HG03565 (cell line): Measurements from ENCODE around the gene JAG1.
"Not testable (repeated sequence)": the region's sequence is repeated elsewhere in the genome, so short reads cannot be mapped to it uniquely, and the experiment has no call there.

Experiments used
- ATAC-seq: cut with Tn5 transposase; IDR thresholded peaks from one replicate; pipeline ENCODE4 v1.9.1; 2021; ENCODE audit warnings: mild to moderate bottlenecking, moderate library complexity; ENCODE audit not compliant: unreplicated experiment

Gene JAG1

DNA sequence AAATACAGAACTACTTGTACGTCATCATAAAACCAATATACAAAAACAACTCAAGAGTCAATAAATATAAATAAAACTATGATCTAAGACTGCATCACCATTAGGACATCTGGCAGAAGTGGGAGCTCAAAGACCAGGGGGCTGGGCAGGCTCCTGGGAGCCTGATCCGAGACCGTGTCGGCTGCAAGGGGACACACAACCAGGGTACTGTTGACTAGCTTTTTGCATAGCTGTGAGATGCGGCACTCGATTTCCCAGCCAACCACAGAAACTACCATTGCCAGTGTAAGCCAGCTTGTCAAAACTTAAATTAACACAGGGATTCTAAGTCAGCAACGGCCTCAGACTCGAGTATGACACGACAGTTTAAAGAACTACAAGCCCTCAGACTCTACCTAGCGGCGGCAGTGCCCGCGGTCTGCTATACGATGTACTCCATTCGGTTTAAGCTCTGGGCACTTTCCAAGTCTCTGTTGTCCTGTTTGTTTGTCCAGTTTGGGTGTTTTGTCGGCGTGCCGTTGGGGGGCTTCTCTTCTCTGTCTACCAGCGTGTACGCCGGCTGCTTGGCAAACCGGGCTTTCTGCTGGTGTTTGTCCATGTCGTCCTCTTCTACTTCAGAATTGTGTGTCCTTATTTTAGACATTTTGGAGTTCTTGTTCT lies 34.6 kb downstream of the JAG1 start:
- no peak for ATAC-seq

DNA sequence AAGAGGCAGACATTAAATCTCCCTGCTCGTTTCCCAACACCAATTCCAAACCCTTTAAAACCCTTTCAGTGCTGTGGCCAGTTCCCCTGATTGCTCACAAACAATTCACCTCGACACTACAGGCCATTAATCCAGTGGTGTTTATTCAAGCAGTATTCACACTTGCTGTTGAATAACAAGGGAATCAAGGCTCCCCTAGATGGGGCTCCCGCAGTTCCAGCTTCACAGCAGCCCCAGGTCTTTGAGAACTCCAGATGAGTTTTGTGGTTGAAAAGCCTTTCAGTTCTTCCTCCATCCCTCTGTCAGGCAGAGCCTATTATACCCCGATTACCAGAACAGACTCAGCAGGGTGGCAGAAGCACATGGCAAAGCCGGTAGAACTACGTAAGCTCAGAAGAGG lies 36.2 kb downstream of the JAG1 start:
- ATAC-seq, result no peak

DNA sequence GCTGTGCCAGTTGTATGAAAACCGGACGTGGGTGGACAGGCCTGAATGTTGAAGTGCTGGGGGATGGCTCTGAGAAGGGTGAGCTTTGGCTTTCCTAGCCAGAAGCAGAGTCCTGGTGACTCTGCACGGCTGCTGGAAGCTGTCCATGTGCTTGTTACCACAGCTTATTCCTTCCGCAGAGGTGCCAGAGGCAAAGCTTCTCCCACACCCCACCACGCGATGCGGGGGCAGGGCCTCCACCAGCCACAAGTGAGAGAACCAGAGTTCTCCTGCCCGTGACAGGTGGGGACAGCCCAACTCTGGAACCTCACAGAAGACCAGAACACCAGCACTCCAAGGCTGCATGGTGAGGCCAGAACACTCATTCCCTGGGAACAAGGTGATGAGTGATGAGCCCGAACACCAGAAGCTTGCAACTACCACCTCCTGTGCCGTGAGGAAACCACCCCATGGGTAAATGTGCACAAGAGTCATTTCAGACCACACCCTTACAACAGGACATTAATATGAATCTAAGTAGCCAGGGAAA lies 36.7 kb downstream of the JAG1 start:
- no peak for ATAC-seq

DNA sequence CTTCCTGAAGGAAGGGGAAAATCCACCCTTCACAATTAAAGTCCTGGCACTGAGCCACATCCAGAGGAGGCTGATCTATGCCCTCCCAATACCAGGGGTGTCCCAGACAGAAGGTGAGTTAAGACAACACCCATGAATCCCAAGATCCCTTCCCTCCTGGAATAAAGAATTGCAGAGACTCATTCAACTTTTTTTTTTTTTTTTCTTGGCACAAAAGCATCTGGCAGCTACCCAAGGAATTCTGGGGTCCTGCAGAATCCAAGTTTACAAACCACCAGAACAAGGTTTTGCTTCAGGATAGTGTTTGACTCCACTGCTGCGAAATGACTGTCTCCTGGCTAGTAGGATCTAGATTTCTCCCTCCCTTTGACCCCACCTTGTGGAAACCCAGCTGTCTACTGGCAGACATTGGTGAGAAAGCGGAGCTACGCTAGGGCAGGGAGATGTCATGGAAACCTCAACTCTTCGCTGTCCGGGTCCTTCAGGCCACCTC lies 37.4 kb downstream of the JAG1 start:
- no peak for ATAC-seq

DNA sequence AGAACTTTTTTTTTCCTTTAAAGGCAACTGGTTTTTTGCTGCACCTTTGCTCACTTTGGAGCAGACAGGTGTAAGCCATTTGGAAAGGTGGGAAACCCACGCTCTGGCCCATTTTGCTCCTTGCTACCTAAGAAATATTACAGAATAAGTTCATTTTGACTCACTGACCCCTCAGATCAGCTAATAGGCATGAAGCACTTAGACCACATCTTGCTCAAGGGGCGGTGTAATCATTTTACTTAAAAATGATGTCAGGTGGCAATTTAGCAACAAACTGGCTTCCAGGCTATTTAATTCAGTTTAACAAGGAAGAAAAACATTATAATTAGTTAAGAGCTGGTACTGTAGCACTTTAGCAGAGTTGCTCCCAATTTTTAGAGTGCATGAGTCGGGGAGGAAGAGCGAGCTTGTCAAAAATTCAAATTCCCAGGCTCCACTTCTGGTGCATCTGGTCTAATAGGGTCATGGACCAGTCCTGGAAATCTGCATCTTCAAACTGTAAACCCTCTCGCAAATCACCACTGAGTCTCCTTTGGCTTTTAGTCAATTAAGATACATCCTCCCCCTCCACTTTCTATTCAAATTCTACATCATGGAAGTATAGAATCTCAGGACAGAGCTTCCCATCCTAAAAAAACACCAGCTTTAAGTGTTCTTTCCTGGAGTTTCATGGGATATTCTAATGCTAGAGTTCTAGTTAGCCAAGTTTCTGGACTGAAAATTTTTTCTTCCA lies 38.2 kb downstream of the JAG1 start:
- ATAC-seq, result no peak

DNA sequence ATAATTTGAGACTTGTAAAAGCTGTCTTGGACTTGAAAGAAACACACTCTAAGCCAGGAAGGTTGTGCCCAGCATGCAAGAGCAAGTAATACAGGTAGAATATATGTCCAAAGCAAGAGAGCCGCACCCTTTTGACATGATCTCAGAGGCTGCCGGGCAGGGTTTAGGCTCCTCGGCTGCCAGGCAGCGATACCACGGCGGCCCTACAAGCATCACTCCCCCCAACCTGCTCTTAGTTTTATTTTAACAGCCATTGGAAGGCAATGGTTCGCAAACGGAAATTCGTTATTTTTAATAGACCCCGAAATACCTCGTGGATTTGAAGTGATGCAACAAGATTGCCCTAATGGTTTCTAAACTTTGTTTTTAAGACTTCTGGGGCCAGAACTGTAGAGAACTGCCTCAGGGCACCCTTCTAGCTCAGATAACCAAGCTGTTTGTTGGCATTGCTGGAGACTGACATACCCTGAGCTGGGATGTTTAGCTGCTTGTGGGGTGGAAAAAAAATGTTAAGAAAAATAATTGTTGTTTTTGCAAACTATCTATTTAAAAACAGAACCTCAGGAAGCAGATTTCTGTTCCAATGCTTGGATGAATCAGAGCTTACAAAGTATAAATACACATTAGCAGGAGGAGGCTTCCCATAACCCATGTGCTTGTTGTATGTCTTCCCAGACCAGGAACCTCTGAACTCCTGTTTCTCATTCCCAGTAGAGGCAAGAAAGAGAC lies 39.0 kb downstream of the JAG1 start:
- no peak for ATAC-seq

DNA sequence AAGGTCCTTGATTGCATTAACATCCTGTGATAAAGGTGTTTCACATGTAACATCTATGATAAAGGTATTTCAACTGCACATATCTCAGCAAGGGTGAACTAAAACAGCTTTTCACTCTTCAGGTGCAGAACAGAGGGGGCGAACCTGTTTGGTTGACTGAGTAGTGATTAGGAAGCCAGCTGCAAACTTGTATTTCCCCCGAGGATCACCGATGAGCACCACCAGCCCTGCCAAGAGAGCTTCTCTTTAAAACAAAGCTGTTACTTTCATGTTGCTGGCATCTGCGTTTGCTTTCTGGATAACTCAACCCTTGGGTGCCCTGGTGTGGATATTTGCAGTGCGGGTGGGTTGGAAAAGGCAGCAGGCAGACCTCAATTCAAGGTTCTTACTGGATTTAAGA lies 39.6 kb downstream of the JAG1 start:
- no peak for ATAC-seq

DNA sequence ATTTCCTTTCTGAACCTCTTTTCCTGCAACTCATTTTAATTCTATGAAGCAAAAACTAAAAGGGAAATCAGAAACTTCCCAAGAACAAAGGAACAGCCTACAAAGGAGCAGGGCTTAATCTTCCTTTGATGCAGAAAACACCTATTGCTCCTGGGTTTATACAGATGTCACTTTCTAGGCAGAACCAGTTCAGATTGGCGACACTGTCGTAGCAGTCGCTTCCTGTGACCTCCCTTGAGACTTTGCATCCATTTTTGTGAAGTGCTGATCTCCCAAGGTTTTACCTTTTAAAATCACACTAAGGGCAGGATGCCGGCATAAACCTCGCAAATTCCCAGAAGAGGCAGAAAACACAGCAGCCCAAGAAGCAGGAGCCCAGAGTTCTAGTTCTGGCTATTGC lies 40.1 kb downstream of the JAG1 start:
- no peak for ATAC-seq

DNA sequence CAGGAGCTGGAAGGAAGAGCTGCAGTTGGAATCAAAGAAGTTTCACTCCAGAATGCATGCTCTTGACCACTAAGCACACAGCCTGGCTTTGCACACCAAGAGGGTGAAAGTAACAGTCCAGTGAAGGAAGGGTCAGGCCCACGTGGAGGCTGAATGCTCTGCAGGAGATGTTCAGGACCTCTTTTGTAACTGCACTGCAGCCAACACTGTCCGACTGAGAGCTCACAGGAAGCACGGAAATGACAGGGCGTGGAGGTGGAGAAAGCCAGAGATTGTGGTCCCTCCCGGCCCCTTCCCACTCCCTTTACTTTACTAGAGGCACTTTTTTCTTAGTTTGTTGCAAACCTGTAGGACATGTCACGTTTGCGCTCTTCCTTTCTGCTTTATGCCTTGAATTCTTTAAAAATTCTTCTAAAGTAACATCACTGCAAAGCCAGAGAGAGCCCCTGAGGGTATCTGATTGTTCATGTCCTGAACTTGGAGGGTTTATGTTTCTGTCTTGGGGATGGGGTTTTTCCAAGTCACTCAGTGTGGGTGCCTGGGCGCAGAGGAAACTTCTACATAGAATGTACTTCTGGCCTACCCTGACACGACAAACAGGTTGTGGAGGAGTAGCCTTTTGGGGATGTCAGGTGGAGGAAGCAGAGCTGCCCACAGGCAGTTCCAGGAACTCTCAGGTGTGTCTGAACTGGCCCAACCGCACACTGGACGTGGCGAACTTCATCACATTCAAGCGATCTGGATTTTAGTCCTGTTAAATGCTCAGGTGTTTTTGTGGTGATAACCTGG lies 40.9 kb downstream of the JAG1 start:
- ATAC-seq, result no peak

DNA sequence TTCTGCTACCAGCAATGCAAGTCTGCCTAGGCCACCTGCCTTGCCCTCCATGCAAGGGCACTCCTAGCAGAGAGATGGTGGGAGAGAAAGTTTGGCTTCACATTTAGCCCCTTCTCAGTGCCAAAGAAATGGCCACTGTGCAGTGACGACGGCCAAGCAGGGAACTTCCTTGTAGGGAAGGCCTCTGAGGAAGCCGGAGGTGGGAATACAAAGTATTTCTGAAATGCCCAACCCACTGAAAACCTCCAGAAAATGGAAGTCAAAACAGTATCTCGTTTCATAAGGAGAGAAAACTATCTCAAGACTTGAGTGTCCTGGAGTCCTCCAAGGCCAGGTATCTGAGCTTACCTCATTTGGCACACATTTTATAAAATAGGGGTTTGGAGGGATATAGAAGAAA lies 42.7 kb downstream of the JAG1 start:
- ATAC-seq, result no peak

DNA sequence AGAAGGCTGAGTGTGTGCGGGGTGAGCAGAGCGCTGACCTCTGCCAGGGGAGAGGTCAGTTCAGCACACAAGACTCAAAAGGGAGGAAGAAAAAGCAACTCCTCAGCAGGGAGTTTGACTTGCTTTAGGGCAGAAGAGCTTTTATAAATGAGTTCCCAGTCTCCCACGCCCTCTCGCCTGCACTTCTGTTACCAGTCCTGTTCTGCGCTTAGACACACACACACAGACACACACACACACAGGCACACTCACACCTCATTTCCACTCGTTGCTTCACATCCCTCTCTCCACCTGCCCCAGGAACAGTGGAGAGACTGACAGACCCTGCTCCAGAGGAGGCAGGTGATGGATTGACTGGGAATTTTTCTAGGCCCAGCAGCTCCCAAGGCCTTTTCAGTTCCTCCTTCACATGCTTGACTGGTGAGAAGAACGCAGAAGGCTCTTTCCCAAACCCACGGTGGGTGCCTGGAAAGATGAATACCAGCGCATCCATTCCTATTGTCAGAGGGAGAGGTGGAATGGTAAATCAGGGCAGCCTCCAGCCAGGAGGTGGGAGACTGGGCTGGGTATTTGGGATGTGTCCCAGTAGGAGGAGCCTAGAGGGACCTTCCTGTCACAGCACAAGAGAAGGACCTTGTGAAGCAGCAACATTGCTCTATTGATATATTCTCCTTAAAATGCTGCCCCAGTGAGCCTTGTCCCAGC lies 43.7 kb downstream of the JAG1 start:
- ATAC-seq, result no peak

DNA sequence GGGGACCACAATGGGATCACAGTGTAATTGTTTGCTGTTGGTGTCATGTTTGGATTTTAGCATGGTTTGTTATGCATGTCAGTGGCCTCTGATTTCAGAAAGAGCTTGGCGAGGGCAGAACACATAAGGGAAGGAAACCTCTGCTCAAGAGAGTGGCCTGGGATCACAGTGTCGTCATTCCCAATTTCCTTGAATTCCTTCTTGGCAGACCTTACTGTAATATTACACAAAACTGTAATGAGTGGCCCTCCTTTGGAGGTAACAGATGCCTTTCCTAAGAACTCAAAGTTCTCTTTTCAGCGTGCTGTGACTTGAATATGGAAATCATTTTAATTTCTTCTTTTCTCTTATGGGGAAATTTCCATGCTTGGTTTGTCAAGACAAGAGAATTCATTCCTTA lies 46.9 kb downstream of the JAG1 start:
- ATAC-seq, result no peak

DNA sequence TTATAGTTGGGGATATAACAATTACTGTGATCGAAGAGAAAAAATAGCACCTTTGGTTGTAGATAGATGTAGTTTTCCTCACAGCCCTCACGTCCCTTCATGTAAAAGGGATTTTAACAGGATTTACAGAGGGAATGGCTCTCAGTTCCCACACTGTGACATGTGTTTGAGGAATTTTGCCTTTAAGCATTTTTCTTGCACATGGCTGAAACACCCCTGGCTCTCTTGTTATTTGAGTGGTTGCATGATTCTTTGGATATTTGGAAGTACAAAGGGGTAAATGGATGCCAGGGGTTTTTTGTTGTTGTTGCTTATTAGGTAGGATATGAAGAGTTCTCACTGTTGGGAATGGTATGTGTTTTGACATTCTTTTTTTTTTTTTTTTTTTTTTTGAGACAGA lies 48.2 kb downstream of the JAG1 start:
- ATAC-seq, result no peak

DNA sequence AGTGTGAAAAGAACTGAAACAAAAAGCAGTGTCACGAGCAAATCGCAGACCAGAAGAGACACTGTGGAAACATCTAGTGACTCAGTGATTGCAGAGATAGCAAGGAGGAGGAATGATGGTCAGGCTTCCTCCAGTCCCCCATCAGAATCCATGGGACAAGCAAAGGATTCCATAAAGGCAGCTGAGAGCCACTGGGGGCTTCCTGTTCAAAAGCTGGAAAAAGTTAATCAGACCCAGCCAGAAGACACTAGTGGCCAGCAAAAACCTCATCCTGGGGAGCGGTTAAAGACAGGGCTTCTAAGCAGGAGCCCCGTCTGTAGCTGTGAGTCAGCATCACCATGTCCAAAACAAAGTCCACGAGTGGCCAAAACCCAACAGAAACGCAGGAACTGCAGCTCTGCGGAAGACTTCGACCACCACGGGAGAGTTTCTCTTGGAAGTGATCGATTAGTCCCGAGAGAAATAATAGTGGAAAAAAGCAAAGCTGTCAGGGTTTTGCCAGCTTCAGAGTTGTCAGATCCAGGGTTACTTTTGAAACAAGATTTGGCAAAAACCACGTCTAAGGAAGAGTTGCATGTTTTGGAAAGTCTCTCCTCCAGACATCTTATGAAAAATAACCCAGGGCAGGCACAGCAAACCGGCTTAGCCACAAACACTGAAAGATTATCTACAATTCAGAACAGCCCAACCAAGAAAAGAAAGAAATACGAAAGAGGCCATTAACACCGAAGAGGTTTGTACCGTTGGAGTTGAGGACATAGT lies 51.0 kb downstream of the JAG1 start:
- ATAC-seq, result no peak

DNA sequence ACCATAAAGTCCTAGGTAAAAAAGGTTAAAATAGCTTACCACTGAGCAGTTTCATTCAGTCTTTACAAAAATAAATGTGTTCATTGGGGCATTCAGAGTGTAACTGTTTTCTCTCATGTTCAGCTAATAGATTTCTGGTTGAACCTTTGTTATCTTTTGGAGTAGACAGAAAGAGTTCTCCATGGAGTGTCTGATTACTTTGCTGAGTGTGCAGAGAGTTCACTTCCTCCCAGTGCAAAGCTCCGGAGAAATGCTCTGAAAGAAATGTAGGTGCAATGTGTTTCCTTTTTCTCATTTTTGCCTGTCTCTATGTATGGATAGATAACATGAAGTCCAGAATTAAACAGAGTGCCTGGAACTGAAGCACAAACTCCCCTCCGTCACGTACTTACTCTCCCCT lies 52.6 kb downstream of the JAG1 start:
- ATAC-seq, result no peak

DNA sequence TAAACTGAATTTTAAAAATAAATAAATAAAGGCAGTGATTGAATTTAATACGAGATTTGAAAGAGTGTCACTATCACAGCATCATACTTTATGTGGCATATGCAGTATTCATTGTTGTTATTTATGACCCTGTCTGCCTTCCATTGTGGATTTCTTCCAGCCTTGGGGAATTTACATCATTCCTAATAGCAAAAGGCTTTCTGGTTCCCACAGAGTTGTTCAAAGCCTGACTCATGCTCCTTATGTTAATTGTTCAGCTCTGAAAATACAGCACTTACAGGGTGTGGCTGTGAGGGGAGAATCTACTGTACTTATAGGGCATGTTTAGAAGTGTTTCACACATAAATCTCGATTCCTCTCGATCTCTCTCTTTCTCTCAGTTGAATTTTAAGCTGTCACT lies 54.4 kb downstream of the JAG1 start:
- ATAC-seq, result no peak

DNA sequence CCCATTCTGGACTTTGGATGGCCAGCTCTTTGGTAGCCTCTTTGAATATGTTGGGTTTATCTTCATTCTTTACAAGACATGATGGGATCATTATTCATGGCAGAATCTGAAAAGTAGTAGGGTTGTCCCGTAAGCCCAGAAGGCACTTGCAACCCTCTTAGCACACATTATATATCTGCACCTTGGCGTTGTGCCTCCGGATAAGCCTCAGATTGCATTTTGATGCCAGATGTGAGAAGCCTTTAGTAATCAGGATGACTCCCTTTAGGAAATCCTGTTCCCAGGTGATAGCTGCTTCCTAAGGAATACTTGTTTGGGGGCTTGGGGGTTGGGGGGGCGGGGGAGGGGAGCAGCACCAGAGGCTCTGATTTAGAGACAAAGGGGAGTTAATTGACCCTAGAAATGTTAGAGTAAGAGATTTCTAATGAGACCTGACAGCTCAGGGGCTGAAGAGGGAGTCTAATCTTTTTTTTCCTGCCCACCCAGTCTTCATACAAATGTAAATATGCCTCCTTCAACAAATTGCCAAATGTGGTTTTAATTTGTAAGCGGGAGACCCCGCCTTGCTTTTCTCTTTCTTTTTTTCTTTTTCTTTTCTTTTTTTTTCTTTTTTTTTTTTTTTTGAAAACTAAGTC lies 55.1 kb downstream of the JAG1 start:
- no peak for ATAC-seq

DNA sequence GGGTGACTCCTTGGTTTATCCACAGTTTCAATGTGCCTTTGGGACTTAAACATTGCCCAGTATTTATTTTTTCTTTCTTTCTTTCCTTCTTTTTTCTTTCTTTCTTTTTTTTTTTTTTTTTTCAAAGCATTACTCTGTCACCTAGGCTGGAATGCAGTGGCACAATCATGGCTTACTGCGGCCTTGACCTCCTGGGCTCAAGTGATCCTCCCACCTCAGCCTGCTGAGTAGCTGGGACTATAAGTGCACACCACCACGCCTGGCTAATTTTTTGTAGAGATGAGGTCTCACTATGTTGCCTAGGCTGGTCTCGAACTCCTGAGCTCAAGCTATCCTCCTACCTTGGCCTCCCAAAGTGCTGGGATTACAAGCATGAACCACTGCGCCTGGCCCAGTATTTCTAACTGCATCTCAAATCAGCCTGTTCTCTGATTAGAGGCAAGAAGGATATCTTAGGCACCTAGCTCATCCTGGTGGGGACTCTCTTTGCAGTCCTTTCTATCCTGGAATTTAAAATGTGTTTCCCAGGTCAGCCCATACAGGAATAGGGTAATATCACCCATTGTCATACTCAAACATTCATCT lies 56.2 kb downstream of the JAG1 start:
- not testable (repeated sequence) for ATAC-seq

DNA sequence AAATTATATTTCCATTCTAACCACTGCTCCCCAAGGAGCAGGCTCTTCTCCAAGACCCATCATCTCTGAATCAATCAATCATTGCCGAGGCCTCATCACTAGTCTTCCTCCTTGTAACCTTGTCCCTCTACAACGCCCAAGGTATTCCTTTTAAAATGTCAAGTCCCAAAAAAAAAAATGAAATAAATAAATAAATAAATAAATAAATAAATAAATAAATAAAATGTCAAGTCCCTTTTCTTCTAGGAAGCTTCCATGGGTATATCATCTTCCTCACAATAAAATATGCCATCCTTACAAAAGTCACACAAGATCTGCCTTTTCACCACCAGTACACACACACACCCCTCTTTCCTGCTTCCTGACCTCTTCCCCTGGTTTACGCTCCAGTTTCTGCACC lies 57.6 kb downstream of the JAG1 start:
- no peak for ATAC-seq
